C4-2B (cell line): ENCODE results near the gene MEGF11.

Experiments
- H3K27ac ChIP-seq: fragments of 450-650 bp; 2 replicates; pipeline ENCODE4 v1.5.1; 2017
- CTCF ChIP-seq: fragments of 450-650 bp; conservative IDR thresholded peaks from 2 replicates; pipeline ENCODE4 v1.5.1; 2017; ENCODE audit warnings: mild to moderate bottlenecking
- ZFX ChIP-seq: fragments of 450-650 bp; IDR thresholded peaks from 2 replicates; pipeline ENCODE4 v1.6.1; 2017

MEGF11 gene

DNA sequence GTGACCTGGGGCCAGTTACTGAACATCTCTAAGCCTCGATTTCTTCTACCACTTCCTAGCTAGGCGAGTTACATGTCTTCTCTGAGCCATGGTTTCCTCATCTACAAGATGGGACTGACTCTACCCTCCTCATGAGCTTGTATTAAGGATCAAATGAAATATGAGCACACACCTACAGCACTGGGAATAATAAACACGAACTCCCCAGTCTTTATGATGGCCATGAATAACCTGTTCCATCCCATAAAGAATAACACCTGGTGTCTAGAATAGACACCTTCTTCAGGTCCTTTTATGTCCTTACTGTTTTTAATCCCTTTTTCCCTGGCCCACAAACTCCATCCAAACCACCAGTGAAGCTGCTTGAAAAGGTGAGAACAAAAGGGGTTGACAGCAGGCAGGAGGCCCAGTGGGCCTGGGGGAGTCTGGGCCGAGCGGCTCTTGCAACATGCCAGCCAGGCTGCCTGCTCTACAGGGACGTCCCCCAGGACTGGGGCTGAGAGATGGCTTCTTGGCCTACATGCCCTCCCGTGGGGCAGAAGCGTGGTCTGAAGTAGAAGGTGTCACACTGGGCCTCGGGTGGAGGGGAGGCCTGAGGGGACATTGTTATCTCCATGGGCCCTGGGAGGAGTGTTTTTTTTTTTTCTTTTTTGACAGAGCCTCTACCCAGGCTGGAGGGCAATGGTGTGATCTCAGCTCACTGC is 206.1 kb downstream of the MEGF11 start:
- TF ChIP-seq ZFX, result no peak
- H3K27ac ChIP-seq, result no peak overlapping the region

DNA sequence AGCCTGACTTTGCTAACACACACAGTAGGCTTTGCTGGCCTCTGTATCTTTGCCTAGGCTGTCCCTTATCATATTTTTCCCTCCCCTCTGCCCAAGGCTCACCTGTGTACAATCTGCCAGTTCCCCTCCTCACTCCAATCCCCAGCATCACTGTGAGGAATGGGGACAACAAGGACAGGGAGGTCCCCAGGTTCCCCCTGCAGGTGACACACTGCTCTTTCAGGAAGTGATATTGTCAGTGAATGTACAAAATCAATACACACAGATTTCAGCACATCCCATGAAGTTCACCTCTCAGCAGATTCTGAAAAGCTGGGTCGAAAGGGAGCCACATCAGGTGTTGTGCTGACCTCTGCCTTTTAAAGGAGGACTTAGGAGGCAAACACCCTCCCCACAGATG is 206.8 kb downstream of the MEGF11 start:
- no peak overlapping the region for H3K27ac ChIP-seq
- no peak for TF ChIP-seq ZFX
- no peak; the same call in 1 of the 2 replicates for TF ChIP-seq CTCF

- no peak overlapping the region for H3K27ac ChIP-seq
- TF ChIP-seq CTCF, result no peak
- TF ChIP-seq ZFX, result no peak
Measured at GRCh38 chr15:66046326-66046725, 207.2 kb downstream of the MEGF11 start.

- H3K27ac ChIP-seq, result no peak overlapping the region
- TF ChIP-seq ZFX (no peak), CTCF (no peak)
Measured at GRCh38 chr15:66045542-66045941, 208.0 kb downstream of the MEGF11 start.

DNA sequence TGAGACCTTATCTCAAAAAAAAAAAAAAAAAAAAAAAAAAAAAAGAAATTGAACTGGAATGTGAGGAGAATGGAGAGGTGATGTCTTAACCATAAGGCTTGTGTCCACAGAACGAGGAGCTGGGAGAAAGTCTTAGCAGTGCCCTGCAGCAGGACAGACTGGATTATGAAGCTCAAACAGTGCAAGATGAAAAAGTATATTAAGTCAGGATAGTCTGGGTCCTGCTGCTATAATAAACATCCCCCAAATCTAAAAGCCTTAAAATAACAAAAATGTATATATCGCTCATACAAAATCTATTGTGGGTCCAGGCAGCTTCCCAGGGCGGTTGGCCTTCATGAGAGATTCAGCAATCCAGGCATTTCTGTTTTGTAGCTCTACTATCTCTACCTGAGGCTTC is 208.7 kb downstream of the MEGF11 start:
- H3K27ac ChIP-seq, result no peak overlapping the region
- TF ChIP-seq CTCF (no peak), ZFX (no peak)

- H3K27ac ChIP-seq, result no peak overlapping the region
Measured at GRCh38 chr15:66043264-66043663, 210.3 kb downstream of the MEGF11 start.

DNA sequence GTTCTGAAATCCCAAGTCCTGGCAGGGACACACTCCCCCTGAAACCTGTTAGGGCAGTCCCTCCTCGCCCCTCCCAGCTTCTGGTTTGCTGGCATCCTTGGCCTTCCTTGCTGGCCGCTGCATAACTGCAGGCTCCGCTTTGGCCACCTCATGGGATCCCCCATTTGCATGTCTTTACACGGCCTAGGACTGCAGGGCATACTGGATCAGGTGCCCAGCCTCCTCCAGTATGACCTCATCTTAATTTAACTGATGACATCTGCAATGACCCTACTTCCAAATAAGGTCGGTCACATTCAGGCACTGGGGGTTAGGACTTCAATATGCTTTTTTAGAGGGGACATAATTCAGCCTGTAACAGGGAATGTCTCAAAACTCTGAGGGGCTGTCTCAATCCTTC is 210.9 kb downstream of the MEGF11 start:
- no peak overlapping the region for H3K27ac ChIP-seq
- no peak for TF ChIP-seq ZFX
- TF ChIP-seq CTCF, result no peak

More at GRCh38 chr15:66043264-66043663, 210.3 kb downstream of the MEGF11 start:
- TF ChIP-seq CTCF, result no peak
- no peak for TF ChIP-seq ZFX

GRCh38 chr15:66041276-66041675 is 212.3 kb downstream of the MEGF11 start:
- H3K27ac ChIP-seq, result no peak overlapping the region
- no peak for TF ChIP-seq ZFX
